Right cardiac atrium (tissue), 5 donors: ENCODE data around the gene TTC39C. TPM values are rescaled to one million over a fixed set of nuclear protein-coding genes. Genes with fewer than 3 reads are reported as not detected.
"Not testable (repeated sequence)": the region's sequence is repeated elsewhere in the genome, so short reads cannot be mapped to it uniquely, and the experiment has no call there.

Experiments
- ATAC-seq, 2 donors: fragments of 200-7000 bp; cut with Tn5 transposase; one replicate each; pipeline versions ENCODE4 v1.8.0 to v1.9.1; 2020; ENCODE audit warnings: moderate library complexity in 2 of 2, mild to moderate bottlenecking in 1 of 2
- DNase-seq, 3 donors: peaks; one replicate each; pipeline ENCODE4 v3.0.0-alpha.2; 2020
- H3K27ac ChIP-seq: one replicate; pipeline ENCODE4 v1.5.1; 2013; ENCODE audit warnings: mild to moderate bottlenecking, low read length, control low read depth, moderate library complexity
- H3K27me3 ChIP-seq: one replicate; pipeline ENCODE4 v1.6.1; 2013; ENCODE audit not compliant: control insufficient read depth, insufficient read depth
- H3K4me1 ChIP-seq: one replicate; pipeline ENCODE4 v1.6.1; 2013; ENCODE audit warnings: low read length; ENCODE audit not compliant: control insufficient read depth, insufficient read depth
- H3K4me3 ChIP-seq: one replicate; pipeline ENCODE4 v1.5.1; 2013; ENCODE audit warnings: low read length, control low read depth
- H3K9me3 ChIP-seq: one replicate; pipeline ENCODE4 v1.6.1; 2013; ENCODE audit warnings: low read length; ENCODE audit not compliant: control insufficient read depth
- WGBS: extraction: QIAGEN DNeasy Blood & Tissue Kit; methylation state at CpG from one replicate; pipeline ENCODE4 v1.1.7; 2013; 5-methylcytosine and 5-hydroxymethylcytosine counted together
- intact Hi-C, 4 donors: fragments of 100-400 bp; cut with DNase I; formaldehyde crosslinking; loops; one replicate each; pipeline versions ENCODE4 v1.11.0 to v1.14.0; 2022 to 2023
- polyA plus RNA-seq: library from polyadenylated mRNA; stranded (reverse); fragments of 200-250 nt; gene quantifications from one replicate; pipeline ENCODE4 v1.2.3, GENCODE V29; 2013
- total RNA-seq, 4 donors: library from RNA; stranded (reverse); fragmentation: NEBNext Ultra II Directional; extraction: Animal tissue kit (Norgen Biotek cat#: 25700); gene quantifications; one replicate each; pipeline ENCODE4 v1.2.1, GENCODE V29; 2021
- donor health status: healthy with polysubstance abuse.
- donor health status: DM: no; HTN: yes; CAD: no.
- donor health status: DM: no; HTN: no; CAD: no.
- donor health status: DM: no; HTN: yes; CAD: no; lungs with severe emphysema.
- donor health status: DM: yes; HTN: yes; CAD: no.

The TTC39C gene
- total and polyA plus RNA-seq, 5 donors, result 2.8 to 11.0 (median 5.4) TPM

DNA sequence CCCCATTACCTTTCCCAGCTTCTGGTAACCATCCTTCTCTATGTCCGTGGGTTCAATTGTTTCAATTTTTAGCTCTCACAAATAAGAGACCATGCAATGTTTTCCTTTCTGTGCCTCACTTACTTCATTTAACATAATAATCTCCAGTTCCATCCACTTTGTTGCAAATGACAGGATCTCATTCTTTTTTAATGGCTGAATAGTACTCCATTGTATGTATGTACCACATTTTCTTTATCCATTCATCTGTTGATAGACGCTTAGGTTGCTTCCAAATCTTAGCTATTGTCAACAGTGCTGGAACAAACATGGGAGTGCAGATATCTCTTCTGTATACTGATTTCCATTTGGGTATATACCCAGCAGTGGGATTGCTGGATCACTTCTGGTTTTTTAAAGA is 126.1 kb downstream of the TTC39C start:
- Histone ChIP-seq H3K27ac (no peak overlapping the region), H3K27me3 (no peaks in the 10 kb centered on the region), H3K4me1 (no peaks in the 10 kb centered on the region), H3K9me3 (no peaks in the 10 kb centered on the region), H3K4me3 (no peak overlapping the region)
- WGBS, result 97% methylated on average over 2 of the region's 2 CpGs
- intact Hi-C loops, result no loop called here
- no peak for ATAC-seq
- DNase-seq, result no peak

GRCh38 chr18:24142376-24142775 is 127.8 kb downstream of the TTC39C start:
- no peaks in the 10 kb centered on the region for H3K9me3 ChIP-seq
- intact Hi-C loops, result no loop called here
- H3K4me3 ChIP-seq, result no peak overlapping the region
- no peaks in the 10 kb centered on the region for H3K4me1 ChIP-seq
- H3K27ac ChIP-seq, result no peak overlapping the region
- DNase-seq (no peak), ATAC-seq (no peak)
- H3K27me3 ChIP-seq, result no peaks in the 10 kb centered on the region

DNA sequence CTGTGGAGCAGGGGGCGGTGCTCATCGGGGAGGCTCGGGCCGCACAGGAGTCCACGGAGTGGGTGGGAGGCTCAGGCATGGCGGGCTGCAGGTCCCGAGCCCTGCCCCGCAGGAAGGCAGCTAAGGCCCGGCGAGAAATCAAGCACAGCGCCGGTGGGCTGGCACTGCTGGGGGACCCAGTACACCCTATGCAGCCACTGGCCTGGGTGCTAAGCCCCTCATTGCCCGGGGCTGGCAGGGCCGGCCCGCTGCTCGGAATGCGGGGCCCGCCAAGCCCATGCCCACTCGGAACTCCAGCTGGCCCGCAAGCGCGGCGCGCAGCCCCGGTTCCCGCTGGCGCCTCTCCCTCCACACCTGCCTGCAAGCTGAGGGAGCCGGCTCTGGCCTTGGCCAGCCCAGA is 135.0 kb downstream of the TTC39C start:
- intact Hi-C loops, H3K4me1 ChIP-seq, H3K27me3 ChIP-seq, ATAC-seq, H3K9me3 ChIP-seq, H3K4me3 ChIP-seq, H3K27ac ChIP-seq, DNase-seq: not testable (repeated sequence)
- WGBS, result 95% methylated on average over 28 of the region's 28 CpGs

- H3K9me3 ChIP-seq, result no peaks in the 10 kb centered on the region
- intact Hi-C loops, result no loop called here
- ATAC-seq (no peak), DNase-seq (no peak)
- no peaks in the 10 kb centered on the region for H3K27me3 ChIP-seq
- no peak overlapping the region for H3K27ac ChIP-seq
- WGBS, result 85% methylated on average over 3 of the region's 3 CpGs
- H3K4me1 ChIP-seq, result no peaks in the 10 kb centered on the region
- H3K4me3 ChIP-seq, result no peak overlapping the region
Measured at GRCh38 chr18:24153397-24153796, 138.8 kb downstream of the TTC39C start.

DNA sequence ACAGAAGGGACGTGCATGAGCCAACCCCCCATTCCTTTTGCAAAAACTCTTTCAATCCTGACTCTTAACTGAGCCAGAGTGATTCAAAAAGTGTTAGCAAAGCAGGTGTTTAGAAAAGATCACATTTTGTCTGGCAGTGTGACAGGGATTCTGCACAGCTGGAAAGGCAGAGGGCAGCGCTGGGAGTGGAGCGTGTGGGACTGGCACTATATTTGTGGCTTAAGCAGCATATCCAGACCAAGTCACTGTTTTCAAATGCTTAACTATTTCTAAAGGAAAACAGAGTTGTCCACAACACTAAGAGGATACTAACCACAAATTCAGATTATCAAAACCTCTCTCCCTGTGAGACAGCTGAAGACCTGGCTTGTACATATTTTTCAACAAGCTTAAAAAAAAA is 143.3 kb downstream of the TTC39C start:
- Histone ChIP-seq H3K9me3 (no peaks in the 10 kb centered on the region), H3K27me3 (no peaks in the 10 kb centered on the region), H3K4me3 (no peak overlapping the region), H3K4me1 (no peaks in the 10 kb centered on the region), H3K27ac (no peak overlapping the region)
- intact Hi-C loops, result no loop called here
- no peak for DNase-seq
- WGBS, result 93% methylated on average over 3 of the region's 3 CpGs
- ATAC-seq, result no peak

GRCh38 chr18:24160086-24160485 is 145.5 kb downstream of the TTC39C start:
- 97% methylated on average over 5 of the region's 5 CpGs for WGBS
- ATAC-seq, result no peak
- intact Hi-C loops, result no loop called here
- DNase-seq, result no peak
- H3K27ac ChIP-seq, result no peak overlapping the region
- H3K9me3 ChIP-seq, result no peaks in the 10 kb centered on the region
- no peak overlapping the region for H3K4me3 ChIP-seq
- no peaks in the 10 kb centered on the region for H3K27me3 ChIP-seq
- no peaks in the 10 kb centered on the region for H3K4me1 ChIP-seq

- Histone ChIP-seq H3K27ac (no peak overlapping the region), H3K9me3 (no peaks in the 10 kb centered on the region), H3K4me1 (no peaks in the 10 kb centered on the region), H3K4me3 (no peak overlapping the region), H3K27me3 (no peaks in the 10 kb centered on the region)
- intact Hi-C loops, result no loop called here
- ATAC-seq (no peak), DNase-seq (no peak)
- 91% methylated on average over 2 of the region's 2 CpGs for WGBS
Measured at GRCh38 chr18:24161304-24161703, 146.8 kb downstream of the TTC39C start.

GRCh38 chr18:24168496-24168895 is 153.9 kb downstream of the TTC39C start:
- ATAC-seq, result no peak
- intact Hi-C loops, result no loop called here
- WGBS, result 83% methylated on average over 7 of the region's 7 CpGs
- no peaks in the 10 kb centered on the region for H3K9me3 ChIP-seq
- H3K4me3 ChIP-seq, result no peak overlapping the region
- no peak overlapping the region for H3K27ac ChIP-seq
- no peaks in the 10 kb centered on the region for H3K4me1 ChIP-seq
- no peak for DNase-seq
- no peaks in the 10 kb centered on the region for H3K27me3 ChIP-seq

GRCh38 chr18:24170360-24170759 is 155.8 kb downstream of the TTC39C start:
- no peak overlapping the region for H3K27ac ChIP-seq
- intact Hi-C loops, result no loop called here
- ATAC-seq (no peak), DNase-seq (no peak)
- no peaks in the 10 kb centered on the region for H3K27me3 ChIP-seq
- no peak overlapping the region for H3K4me3 ChIP-seq
- H3K9me3 ChIP-seq, result no peaks in the 10 kb centered on the region
- WGBS, result 87% methylated on average over 8 of the region's 8 CpGs
- H3K4me1 ChIP-seq, result no peaks in the 10 kb centered on the region

GRCh38 chr18:24173997-24174396 is 159.4 kb downstream of the TTC39C start:
- no peaks in the 10 kb centered on the region for H3K9me3 ChIP-seq
- no peaks in the 10 kb centered on the region for H3K4me1 ChIP-seq
- ATAC-seq (no peak), DNase-seq (no peak)
- WGBS, result 96% methylated on average over 3 of the region's 3 CpGs
- H3K27me3 ChIP-seq, result no peaks in the 10 kb centered on the region
- intact Hi-C loops, result no loop called here
- H3K4me3 ChIP-seq, result no peak overlapping the region
- H3K27ac ChIP-seq, result no peak overlapping the region

- intact Hi-C loops, result loop anchor here in 2 of 4 donors (5.0 kb wide), 1 partner anchor 95 kb away; no protein-coding TSS in a partner anchor
- Histone ChIP-seq H3K4me1 (no peaks in the 10 kb centered on the region), H3K27me3 (no peaks in the 10 kb centered on the region), H3K9me3 (no peaks in the 10 kb centered on the region), H3K4me3 (no peak overlapping the region), H3K27ac (no peak overlapping the region)
- 60% methylated on average over 7 of the region's 7 CpGs for WGBS
- ATAC-seq (peak; percentile 64 to 70), DNase-seq (peak; percentile 58 to 73 (median 68))
Measured at GRCh38 chr18:24176727-24177416, 162.3 kb downstream of the TTC39C start.
